ENCODE data around the gene EIF4EBP2. TPM values are rescaled to one million over a fixed set of nuclear protein-coding genes. Genes with fewer than 3 reads are reported as not detected.

The EIF4EBP2 gene
- total and polyA plus RNA-seq, 4 donors: 25.7 to 70.0 (median 33.0) TPM

- Histone ChIP-seq H3K27ac (ENCODE audit: low read depth in 1 of 2, low read length in 2 of 2) (no peak overlapping the region), H3K27me3 (ENCODE audit: control insufficient read depth in 4 of 4, insufficient read depth in 4 of 4, low read length in 3 of 4) (no peaks in the 10 kb centered on the region), H3K9me3 (ENCODE audit: control insufficient read depth in 4 of 4, low read length in 3 of 4) (no peaks in the 10 kb centered on the region), H3K4me3 (ENCODE audit: low read depth in 1 of 3, low read length in 3 of 3) (no peak overlapping the region), H3K36me3 (ENCODE audit: control insufficient read depth in 4 of 4, insufficient read depth in 3 of 4, low read depth in 1 of 4, low read length in 3 of 4) (no peaks in the 10 kb centered on the region), H3K9ac (ENCODE audit: low read depth in 1 of 2, low read length in 2 of 2) (no peak overlapping the region), H3K4me1 (ENCODE audit: control insufficient read depth in 4 of 4, insufficient read depth in 4 of 4, low read length in 3 of 4) (peaks cover 0 to 7% (median 5%) of the 10 kb centered on the region in 4 donors)
- no peak for TF ChIP-seq CTCF (IDR thresholded peaks at IDR 0.05; ENCODE audit: low read depth, low read length, missing input control)
- no peak for TF ChIP-seq RAD21 (IDR thresholded peaks at IDR 0.05)
- TF ChIP-seq YY1 (IDR thresholded peaks at IDR 0.05): no peak
- no peak for TF ChIP-seq MAX (IDR thresholded peaks at IDR 0.05)
- TF ChIP-seq NR2F2 (IDR thresholded peaks at IDR 0.05): no peak
- TF ChIP-seq GABPA (IDR thresholded peaks at IDR 0.05 in 1 of 2, conservative IDR thresholded peaks at IDR 0.05 in 1 of 2): no peak
- TF ChIP-seq HNF4A (conservative IDR thresholded peaks at IDR 0.05): no peak
- TF ChIP-seq FOXA1 (IDR thresholded peaks at IDR 0.05): no peak
- TF ChIP-seq EGR1 (IDR thresholded peaks at IDR 0.05; ENCODE audit: low read depth in 2 of 2): no peak
- no peak for TF ChIP-seq REST (IDR thresholded peaks at IDR 0.05)
- TF ChIP-seq HNF4G (IDR thresholded peaks at IDR 0.05): no peak
- TF ChIP-seq FOXA2 (IDR thresholded peaks at IDR 0.05): no peak
- no peak for TF ChIP-seq ZBTB33 (IDR thresholded peaks at IDR 0.05)
- TF ChIP-seq RXRA (IDR thresholded peaks at IDR 0.05): no peak
- no peak for DNase-seq (ENCODE audit: low spot score)
- 92% methylated on average over 1 of the region's 1 CpG for WGBS
Measured at GRCh38 chr10:70396140-70396539, 7.8 kb upstream of the EIF4EBP2 start.

GRCh38 chr10:70399177-70399576, 4.8 kb upstream of the EIF4EBP2 start:
- H3K27me3 ChIP-seq (ENCODE audit: control insufficient read depth in 4 of 4, insufficient read depth in 4 of 4, low read length in 3 of 4): no peaks in the 10 kb centered on the region
- WGBS: 96% methylated on average over 3 of the region's 3 CpGs
- H3K27ac ChIP-seq (ENCODE audit: low read depth in 1 of 2, low read length in 2 of 2): no peak overlapping the region
- H3K36me3 ChIP-seq (ENCODE audit: control insufficient read depth in 4 of 4, insufficient read depth in 3 of 4, low read depth in 1 of 4, low read length in 3 of 4): no peaks in the 10 kb centered on the region
- H3K9ac ChIP-seq (ENCODE audit: low read depth in 1 of 2, low read length in 2 of 2): no peak overlapping the region
- DNase-seq (ENCODE audit: low spot score): no peak
- TF ChIP-seq YY1 (IDR thresholded peaks at IDR 0.05): no peak
- TF ChIP-seq RXRA (IDR thresholded peaks at IDR 0.05): no peak
- no peak for TF ChIP-seq TAF1 (conservative IDR thresholded peaks at IDR 0.05)
- H3K9me3 ChIP-seq (ENCODE audit: control insufficient read depth in 4 of 4, low read length in 3 of 4): no peaks in the 10 kb centered on the region
- peaks cover 0 to 7% (median 4%) of the 10 kb centered on the region in 4 donors for H3K4me1 ChIP-seq (ENCODE audit: control insufficient read depth in 4 of 4, insufficient read depth in 4 of 4, low read length in 3 of 4)
- no peak overlapping the region for H3K4me3 ChIP-seq (ENCODE audit: low read depth in 1 of 3, low read length in 3 of 3)
